Ascending aorta (tissue), 2 donors: Measurements from ENCODE around the gene EFTUD2. TPM values are rescaled to one million over a fixed set of nuclear protein-coding genes. Genes with fewer than 3 reads are reported as not detected.

Experiments used
- DNase-seq, 2 donors: peaks; one replicate each; pipeline ENCODE4 v3.0.0-alpha.2; 2019; ENCODE audit warnings: low spot score in 2 of 2
- H3K27ac ChIP-seq, 2 donors: fragments of 200-600 bp; sonication (generic); one replicate each; pipeline ENCODE4 v1.5.1; 2016 to 2017; ENCODE audit warnings: mild to moderate bottlenecking in 1 of 2
- H3K27me3 ChIP-seq: fragments of 200-600 bp; sonication (generic); one replicate; pipeline ENCODE4 v1.5.1; 2017
- H3K36me3 ChIP-seq, 2 donors: fragments of 200-600 bp; sonication (generic); one replicate each; pipeline ENCODE4 v1.5.1; 2016
- H3K4me1 ChIP-seq, 2 donors: fragments of 200-600 bp; sonication (generic); one replicate each; pipeline ENCODE4 v1.5.1; 2016 to 2017; ENCODE audit warnings: mild to moderate bottlenecking in 1 of 2
- H3K4me3 ChIP-seq, 2 donors: fragments of 200-600 bp; sonication (generic); one replicate each; pipeline ENCODE4 v1.5.1; 2016 to 2017; ENCODE audit warnings: mild to moderate bottlenecking in 1 of 2
- H3K9me3 ChIP-seq, 2 donors: fragments of 200-600 bp; sonication (generic); one replicate each; pipeline ENCODE4 v1.5.1; 2016
- intact Hi-C: fragments of 100-400 bp; cut with DNase I; formaldehyde crosslinking; loops from one replicate; pipeline ENCODE4 v1.15.1; 2023
- total RNA-seq: library from RNA; depleted of rRNA; stranded (reverse); fragments of >200 nt; gene quantifications from one replicate; pipeline ENCODE4 v1.1.0, GENCODE V29; 2016
- TF ChIP-seq, protein P1 (sequence below), 3 experiments: fragments of 200-600 bp in 2 of 3; fragments of 450-650 bp in 1 of 3; sonication (generic) in 2 of 3; IDR thresholded peaks; one replicate each; pipeline ENCODE4 v1.5.1; 2016 to 2019; ENCODE audit warnings: antibody characterized with exemption in 3 of 3, mild to moderate bottlenecking in 1 of 3, moderate library complexity in 1 of 3

EFTUD2 gene
- total RNA-seq, 1 donor from 2014 or later, result 126 TPM

DNA sequence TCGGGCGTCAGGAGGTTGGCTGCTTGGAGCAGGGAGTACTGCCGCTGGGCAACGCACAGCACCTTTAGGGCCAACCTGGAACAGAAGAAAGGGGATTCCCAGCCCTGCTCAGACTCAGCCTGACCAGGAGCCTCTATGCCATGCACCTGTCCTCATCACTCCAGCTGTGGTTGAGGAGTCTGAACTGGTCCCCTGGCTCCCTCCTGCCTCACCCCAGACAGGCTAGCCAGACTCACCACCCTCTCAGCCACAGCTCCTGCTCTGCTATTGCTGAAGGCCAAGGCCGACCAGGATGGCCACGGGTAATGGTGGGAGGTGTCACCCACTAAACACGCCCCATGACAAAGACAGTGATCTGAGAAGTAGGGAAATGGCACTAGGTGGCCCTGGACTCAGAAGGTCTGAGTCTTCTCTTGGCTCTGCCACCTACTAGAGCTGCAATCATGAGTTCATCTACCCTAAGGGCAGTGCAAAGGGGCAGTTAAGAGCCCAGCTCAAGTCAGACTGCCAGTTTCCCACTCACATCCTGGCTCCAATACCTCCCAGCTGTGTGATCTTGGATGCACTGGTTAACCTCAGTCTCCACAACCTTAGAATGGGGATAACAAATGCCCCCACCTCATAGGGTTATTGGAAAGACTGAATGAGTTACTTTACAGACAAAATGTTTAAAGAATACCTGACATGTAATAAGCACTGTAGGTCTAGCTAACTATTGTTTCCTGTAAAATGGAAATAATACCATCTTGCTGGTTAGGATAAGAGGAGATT lies 29.9 kb upstream of the EFTUD2 start:
- DNase-seq, result no peak
- H3K27ac ChIP-seq, result no peak overlapping the region
- intact Hi-C loops, result no loop called here
- H3K4me3 ChIP-seq, result no peak overlapping the region
- TF ChIP-seq, protein P1, sequence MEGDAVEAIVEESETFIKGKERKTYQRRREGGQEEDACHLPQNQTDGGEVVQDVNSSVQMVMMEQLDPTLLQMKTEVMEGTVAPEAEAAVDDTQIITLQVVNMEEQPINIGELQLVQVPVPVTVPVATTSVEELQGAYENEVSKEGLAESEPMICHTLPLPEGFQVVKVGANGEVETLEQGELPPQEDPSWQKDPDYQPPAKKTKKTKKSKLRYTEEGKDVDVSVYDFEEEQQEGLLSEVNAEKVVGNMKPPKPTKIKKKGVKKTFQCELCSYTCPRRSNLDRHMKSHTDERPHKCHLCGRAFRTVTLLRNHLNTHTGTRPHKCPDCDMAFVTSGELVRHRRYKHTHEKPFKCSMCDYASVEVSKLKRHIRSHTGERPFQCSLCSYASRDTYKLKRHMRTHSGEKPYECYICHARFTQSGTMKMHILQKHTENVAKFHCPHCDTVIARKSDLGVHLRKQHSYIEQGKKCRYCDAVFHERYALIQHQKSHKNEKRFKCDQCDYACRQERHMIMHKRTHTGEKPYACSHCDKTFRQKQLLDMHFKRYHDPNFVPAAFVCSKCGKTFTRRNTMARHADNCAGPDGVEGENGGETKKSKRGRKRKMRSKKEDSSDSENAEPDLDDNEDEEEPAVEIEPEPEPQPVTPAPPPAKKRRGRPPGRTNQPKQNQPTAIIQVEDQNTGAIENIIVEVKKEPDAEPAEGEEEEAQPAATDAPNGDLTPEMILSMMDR (IDR thresholded peaks at IDR 0.05), result no peak
- no peaks in the 10 kb centered on the region for H3K9me3 ChIP-seq
- no peaks in the 10 kb centered on the region for H3K27me3 ChIP-seq
- H3K4me1 ChIP-seq, result no peaks in the 10 kb centered on the region
- no peaks in the 10 kb centered on the region for H3K36me3 ChIP-seq

DNA sequence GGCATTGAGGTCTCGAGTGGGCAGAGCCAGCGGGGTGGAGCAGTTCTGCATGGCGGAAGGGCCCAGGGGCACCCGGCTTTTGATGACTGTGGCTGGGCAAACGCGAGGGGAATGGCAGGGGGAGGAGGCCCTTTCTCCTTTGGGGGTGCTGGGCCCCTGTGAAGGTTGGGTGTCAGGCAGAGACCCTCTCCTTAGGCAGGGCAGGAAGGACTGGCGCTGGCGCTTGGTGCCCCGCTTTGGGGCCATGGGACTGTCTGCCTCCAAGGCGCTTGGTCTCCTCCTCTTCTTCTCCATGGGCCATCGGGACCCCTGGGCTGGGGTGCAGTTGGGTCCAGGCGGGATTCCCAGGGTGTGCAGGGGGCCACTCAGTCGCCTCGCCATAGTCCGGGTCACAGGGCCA lies 28.9 kb upstream of the EFTUD2 start:
- Histone ChIP-seq H3K9me3 (no peaks in the 10 kb centered on the region), H3K36me3 (no peaks in the 10 kb centered on the region), H3K4me3 (no peak overlapping the region), H3K4me1 (no peaks in the 10 kb centered on the region), H3K27ac (no peak overlapping the region), H3K27me3 (no peaks in the 10 kb centered on the region)
- intact Hi-C loops, result no loop called here
- TF ChIP-seq, protein P1 (IDR thresholded peaks at IDR 0.05), result no peak
- no peak for DNase-seq

DNA sequence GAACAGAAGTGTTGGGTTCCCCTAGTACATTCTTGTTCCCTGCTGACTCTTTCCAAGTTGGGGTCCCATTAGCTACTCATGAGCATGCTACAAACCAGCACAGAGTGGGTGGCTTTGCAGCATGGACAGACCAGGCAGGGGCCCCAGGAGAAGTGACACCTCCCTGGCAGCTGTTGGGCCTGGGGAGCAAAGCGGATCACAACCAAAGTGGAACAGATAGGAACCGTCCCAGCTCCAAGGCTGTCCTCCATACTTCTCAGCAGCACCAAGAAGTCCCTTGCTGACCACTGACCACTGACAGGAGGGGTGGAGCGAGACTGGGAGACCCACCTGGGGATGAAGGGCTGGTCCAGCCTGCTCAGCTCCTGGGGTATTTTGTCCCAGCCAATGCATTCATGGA lies 28.5 kb upstream of the EFTUD2 start:
- no peak for DNase-seq
- intact Hi-C loops, result no loop called here

DNA sequence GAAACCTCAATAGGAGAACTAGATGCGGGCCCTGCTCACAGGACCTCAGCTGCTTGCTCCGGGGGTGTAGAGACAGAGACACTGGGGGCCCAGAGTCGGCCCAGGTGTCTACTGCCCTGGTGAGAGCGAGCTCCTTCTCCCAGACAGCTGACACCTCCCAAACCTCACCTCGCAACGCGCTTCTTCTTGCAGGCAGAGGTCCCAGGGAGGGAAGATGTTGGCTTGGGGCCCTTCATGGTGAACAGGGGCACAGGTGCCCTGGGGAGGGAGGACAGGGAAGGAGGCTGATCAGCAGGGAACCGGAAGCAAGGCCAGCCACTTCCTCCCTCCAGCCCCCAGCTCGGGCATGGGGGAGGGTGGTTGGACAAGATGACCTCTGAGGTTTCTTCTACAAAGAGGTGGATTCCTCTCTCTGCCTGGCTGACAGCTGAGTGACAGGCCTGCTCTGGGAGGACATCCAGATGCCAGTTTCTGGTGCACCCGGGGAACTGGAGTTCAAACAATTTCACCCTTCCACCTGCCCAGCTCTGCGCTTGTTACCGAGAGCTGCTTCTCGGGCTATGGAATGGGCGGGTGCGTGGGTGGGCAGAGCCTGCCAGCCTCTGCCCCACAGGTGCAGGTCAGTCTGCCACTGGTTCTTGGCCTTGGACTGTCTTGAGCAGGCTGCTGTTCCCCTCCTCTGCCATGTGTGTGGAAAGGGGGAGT lies 27.7 kb upstream of the EFTUD2 start:
- Histone ChIP-seq H3K27ac (no peak overlapping the region), H3K36me3 (no peaks in the 10 kb centered on the region), H3K4me1 (no peaks in the 10 kb centered on the region), H3K4me3 (no peak overlapping the region), H3K9me3 (no peaks in the 10 kb centered on the region), H3K27me3 (no peaks in the 10 kb centered on the region)
- intact Hi-C loops, result no loop called here
- no peak for DNase-seq
- TF ChIP-seq, protein P1 (IDR thresholded peaks at IDR 0.05), result no peak

More for the DNA sequence above, 28.5 kb upstream of the EFTUD2 start:
- H3K27ac ChIP-seq, result no peak overlapping the region
- no peaks in the 10 kb centered on the region for H3K9me3 ChIP-seq
- H3K4me3 ChIP-seq, result no peak overlapping the region
- H3K27me3 ChIP-seq, result no peaks in the 10 kb centered on the region
- H3K4me1 ChIP-seq, result no peaks in the 10 kb centered on the region
- H3K36me3 ChIP-seq, result no peaks in the 10 kb centered on the region
- TF ChIP-seq, protein P1 (IDR thresholded peaks at IDR 0.05), result no peak

DNA sequence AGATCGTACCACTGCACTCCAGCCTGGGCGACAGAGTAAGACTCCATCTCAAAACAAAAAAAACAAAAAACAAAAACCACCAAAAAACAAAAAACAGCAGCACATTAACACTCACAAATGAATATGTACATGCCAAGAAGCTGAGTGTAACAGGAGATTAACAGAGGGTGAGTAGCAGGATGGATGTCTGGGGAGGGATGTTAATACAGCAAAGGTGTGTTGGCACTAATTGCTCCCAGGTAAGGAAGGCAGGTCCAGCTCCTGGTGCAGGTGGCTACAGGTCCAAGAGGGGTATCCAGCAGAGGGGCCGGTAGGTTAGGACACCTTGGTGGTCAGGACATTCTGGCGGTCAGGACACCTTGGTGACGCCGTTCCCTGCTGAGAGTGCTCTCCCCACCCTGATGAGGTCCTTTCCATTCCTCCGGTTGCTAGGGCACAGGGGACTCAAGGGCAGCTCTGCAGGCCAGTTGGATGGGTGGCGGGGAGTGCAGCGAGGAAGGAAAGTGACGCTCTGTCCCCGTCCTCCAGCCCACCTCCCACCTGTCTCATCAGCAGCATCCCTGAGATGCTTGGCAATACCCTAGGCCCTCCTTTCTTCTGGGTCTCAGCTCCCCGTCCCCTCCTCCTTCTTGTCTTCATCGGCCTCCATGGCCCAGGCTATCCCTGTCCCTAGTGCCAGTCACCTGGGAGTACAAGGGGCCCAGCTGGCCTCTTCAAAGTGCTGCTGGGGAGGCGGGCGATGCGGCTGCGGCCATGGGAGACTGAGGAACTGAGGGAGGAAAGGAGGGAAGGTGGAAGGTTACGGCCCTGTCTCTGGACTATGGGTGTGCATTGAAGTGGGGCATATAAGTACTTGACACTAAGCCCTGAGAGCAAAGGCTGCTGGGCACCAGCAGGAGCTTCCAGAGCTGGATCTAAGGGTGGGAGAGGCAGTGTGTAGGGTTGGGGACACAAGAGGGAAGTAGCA lies 26.8 kb upstream of the EFTUD2 start:
- TF ChIP-seq, protein P1 (IDR thresholded peaks at IDR 0.05), result no peak
- no peaks in the 10 kb centered on the region for H3K36me3 ChIP-seq
- intact Hi-C loops, result no loop called here
- H3K27me3 ChIP-seq, result no peaks in the 10 kb centered on the region
- H3K27ac ChIP-seq, result no peak overlapping the region
- no peak for DNase-seq
- H3K4me1 ChIP-seq, result no peaks in the 10 kb centered on the region
- no peak overlapping the region for H3K4me3 ChIP-seq
- no peaks in the 10 kb centered on the region for H3K9me3 ChIP-seq
